Uterus (tissue), 2 donors: ENCODE data around the gene ST6GALNAC5.

Experiments
- POLR2A ChIP-seq, 2 donors: fragments of 450-650 bp; IDR thresholded peaks; one replicate each; pipeline ENCODE4 v1.6.1; 2016; ENCODE audit warnings: antibody characterized with exemption in 2 of 2, mild to moderate bottlenecking in 1 of 2, moderate library complexity in 1 of 2
- TF ChIP-seq, protein P1 (sequence below), 4 experiments: fragments of 200-600 bp in 2 of 4; fragments of 450-650 bp in 2 of 4; sonication (generic) in 2 of 4; IDR thresholded peaks; one replicate each; pipeline ENCODE4 v1.5.1; 2016 to 2019; ENCODE audit warnings: antibody characterized with exemption in 4 of 4, mild to moderate bottlenecking in 2 of 4, moderate library complexity in 1 of 4

DNA sequence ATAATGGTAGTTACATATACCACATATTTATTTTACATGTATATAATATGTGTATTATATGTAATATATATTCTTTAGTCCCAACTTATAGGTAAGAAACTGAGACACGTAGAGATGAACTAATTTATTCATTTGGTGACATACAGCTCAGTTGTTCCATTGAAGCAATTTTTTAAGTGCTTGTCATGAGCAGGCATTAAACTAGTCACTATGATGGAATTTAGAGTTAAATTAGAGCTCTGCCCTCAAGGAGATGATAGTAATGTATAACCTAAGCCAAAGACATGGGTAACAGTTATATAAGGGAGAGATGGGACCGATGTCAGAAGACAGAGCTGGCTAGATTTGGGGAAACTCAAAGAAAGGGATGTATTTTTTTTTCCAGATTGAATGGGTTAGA, 83.0 kb downstream of the ST6GALNAC5 start:
- no peak for TF ChIP-seq POLR2A (IDR thresholded peaks at IDR 0.05)
- TF ChIP-seq, protein P1, sequence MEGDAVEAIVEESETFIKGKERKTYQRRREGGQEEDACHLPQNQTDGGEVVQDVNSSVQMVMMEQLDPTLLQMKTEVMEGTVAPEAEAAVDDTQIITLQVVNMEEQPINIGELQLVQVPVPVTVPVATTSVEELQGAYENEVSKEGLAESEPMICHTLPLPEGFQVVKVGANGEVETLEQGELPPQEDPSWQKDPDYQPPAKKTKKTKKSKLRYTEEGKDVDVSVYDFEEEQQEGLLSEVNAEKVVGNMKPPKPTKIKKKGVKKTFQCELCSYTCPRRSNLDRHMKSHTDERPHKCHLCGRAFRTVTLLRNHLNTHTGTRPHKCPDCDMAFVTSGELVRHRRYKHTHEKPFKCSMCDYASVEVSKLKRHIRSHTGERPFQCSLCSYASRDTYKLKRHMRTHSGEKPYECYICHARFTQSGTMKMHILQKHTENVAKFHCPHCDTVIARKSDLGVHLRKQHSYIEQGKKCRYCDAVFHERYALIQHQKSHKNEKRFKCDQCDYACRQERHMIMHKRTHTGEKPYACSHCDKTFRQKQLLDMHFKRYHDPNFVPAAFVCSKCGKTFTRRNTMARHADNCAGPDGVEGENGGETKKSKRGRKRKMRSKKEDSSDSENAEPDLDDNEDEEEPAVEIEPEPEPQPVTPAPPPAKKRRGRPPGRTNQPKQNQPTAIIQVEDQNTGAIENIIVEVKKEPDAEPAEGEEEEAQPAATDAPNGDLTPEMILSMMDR (IDR thresholded peaks at IDR 0.05), result no peak
